AG08395 (cell line): Measurements from ENCODE around the gene PARP9.
"Not testable (repeated sequence)": the region's sequence is repeated elsewhere in the genome, so short reads cannot be mapped to it uniquely, and the experiment has no call there.

ENCODE experiments used
- DNase-seq: peaks from one replicate; pipeline ENCODE4 v3.0.0; 2012; ENCODE audit warnings: mixed read lengths, low spot score

Gene PARP9

GRCh38 chr3:122576174-122576940, 12.3 kb upstream of the PARP9 start:
- peak; percentile 31 for DNase-seq

DNA sequence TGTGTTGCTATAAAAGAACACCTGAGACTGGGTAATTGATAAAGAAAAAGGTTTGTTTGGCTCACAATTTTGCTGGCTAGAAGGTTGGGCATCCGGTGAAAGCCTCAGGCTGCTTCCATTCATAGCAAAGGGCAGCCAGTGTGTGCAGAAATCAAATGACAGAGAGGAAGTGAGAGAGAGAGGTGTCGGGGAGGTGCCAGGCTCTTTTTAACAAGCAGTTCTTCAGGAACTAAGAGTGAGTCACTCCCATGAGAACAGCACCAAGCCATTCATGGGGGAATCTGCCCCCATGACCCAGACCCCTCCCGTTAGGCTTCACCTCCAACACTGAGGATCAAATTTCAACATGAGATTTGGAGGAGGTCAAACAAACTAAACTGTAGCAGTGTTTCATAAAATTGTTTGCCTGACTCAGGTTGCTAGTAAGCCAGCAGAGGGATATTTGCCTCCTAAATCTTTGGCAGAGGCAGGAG, 8.9 kb upstream of the PARP9 start:
- no peak for DNase-seq

- DNase-seq = no peak
Observed at GRCh38 chr3:122568755-122569154, 4.7 kb upstream of the PARP9 start.

GRCh38 chr3:122568131-122568530, 4.0 kb upstream of the PARP9 start:
- not testable (repeated sequence) for DNase-seq

DNA sequence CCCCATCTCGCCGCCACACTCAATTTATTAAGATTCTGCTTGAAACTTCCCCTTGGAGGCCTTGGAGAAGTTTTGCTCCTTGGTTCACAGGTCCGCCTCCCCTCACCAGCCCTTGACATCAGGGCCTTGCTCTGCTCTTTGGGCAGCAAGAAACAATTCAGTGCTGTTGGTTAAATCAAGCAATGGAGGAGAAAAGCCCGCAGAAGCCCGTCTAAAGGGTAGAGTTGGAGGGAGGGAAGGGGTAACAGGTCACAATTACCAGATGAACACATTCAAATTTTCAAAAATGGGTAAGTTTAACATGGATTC, 429 bp downstream of the PARP9 start:
- no peak for DNase-seq

GRCh38 chr3:122562923-122563716, 980 bp downstream of the PARP9 start:
- DNase-seq = no peak

DNA sequence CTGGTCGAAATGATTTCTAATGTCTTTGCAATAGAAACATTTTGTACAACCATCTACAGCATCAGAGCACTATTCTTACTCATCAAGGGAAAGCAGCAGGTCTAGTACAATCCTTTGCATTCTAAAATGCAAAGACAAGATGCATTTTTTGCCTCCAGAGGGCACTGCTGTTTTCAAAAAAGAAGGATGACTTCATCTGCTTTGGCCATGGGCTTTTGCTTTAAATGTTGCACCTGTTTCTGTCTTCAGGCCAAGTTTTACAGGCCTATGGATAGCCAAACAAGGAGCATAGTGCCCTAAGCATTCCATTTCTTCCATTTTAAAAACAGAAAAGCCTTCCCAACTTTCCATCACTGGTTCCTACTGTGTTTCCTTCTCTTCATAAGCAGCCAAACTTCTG, 3.4 kb downstream of the PARP9 start:
- peak; percentile 64 for DNase-seq

DNA sequence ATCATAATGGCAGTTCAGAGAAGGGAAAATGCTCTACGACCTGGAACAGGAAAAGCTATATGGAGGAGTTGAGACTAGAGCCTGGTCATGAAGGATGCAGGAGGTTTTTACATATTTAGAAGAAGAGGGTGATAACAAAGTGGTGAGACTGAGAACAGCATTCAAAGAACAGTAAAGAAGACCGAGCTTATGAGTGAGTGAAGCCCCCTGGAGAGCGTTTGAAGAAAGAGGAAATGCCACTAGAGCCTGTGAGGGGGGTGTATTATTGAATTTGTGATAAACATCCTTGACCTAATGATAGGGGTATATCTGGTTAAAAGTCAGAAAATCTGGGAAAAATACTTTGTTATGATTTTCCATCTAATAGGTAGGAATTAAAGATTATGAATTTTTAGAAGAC, 4.2 kb downstream of the PARP9 start:
- no peak for DNase-seq

- no peak for DNase-seq
Observed at GRCh38 chr3:122558605-122559004, 5.5 kb downstream of the PARP9 start.

- DNase-seq = no peak
Observed at GRCh38 chr3:122557356-122557755, 6.7 kb downstream of the PARP9 start.

DNA sequence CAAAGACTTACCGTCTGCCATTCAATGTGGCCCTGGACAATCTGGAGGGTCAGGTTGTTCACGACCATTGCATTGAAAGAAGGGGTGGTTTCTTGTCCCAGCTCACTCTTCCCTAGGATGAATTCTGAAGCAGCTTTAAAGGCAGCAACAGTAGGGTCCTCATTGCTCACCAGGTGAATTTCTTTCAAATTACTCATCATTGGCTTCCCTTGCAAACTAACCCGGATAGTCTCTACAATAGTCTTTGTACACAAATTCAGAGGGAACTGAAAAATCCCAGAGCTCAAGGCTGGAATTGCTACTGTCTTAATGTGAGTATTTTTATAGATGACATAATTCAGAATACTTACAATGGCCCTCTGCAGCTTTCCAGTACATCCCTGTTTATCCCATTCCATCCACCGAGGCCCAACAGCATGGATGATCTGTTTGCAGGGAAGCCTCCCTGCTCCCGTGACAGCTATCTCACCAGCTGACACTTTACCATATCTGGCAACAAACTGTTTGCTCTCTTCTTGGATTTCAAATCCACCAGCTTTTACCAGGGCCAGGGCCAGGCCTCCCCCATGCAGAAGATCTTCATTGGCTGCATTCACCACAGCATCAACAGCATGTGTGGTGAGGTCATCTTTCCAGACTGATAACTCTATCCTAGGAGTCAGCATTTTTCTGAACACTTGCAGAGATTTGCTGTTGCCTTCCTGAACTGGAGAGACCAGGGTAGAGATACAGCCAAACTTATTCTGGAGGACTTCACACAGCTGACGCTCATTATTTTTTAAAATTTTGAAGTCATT, 8.6 kb downstream of the PARP9 start:
- peak; percentile 50 for DNase-seq

DNA sequence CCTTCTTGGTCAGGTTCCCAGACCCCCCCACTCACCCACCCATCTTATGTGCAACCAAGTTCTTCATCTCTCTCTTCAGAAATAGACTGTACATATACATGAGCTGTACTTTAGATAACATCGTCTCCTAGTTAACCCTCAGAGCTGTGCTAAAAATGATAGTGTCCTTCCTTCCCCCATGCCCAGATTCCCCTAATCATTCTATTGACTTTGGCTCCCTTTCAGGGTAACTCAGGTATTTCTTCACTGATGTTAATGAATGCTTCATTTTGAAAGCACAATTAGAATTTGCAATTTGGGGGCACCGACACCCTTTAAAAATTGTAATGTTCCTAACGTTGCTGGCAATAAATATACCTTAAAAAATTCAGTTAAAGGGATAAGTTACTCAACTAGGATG, 10.9 kb downstream of the PARP9 start:
- DNase-seq = no peak

DNA sequence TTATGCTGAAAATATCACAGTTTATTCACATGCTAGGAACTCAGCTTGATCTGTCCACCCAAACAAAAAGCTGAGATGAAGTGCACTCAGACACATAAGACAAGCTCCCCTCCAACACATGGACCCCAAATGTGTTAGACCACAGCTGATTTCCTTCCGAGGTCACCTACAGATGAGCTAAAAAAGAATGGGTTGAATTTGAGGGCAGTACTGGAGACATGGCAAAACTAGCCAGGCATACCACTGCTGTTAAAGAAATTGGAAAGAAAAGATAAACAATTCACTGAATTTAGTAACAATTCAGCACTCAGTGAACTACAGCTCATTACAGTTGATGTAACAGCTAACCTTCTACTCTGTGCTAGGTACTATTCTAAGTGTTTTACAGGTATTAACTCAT, 15.5 kb downstream of the PARP9 start:
- DNase-seq = no peak

DNA sequence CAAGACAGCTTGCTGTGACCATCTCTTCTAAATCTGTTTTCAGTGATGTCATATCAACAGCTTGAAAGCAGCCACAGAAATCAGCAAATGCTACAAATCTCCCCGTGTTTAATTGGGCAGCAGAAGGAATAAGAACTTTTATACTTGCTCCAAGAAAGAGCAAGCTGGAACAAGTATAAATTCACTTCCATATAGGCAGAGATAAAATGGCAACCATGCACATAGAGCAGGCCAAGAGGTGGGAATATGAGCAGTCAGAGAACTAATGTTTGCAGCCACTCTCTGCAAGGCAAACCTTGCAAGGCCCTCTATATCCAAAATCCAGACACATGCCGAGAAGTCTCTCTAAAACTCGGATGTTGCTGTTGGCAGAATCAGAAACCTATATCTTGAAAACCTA, 16.0 kb downstream of the PARP9 start:
- no peak for DNase-seq

- no peak for DNase-seq
Observed at GRCh38 chr3:122546151-122546550, 17.9 kb downstream of the PARP9 start.

DNA sequence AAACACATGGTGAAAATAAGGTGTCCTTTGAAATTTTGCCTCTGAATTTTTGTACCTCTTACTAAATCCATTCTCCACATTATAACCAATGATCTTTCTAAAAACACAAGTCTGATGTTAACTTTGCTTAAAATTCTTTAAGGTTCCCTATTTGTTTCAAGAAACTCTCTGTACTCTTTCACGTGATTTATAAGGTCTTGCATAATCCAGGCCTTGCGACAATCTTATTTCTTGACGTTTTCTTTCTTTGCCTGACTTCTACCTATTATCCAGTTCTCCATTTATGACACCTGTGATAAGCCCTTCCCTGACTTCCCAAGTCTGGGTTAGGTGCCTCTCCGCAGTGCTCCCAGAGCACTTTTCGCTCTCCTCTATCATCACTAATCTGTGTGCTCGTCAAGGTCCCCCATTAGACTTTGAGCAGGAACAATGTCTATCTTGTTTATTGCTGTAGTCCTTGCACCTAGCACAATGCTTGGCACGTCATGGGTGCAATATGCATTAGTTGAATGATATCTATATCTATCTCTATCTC, 25.1 kb downstream of the PARP9 start:
- no peak for DNase-seq

GRCh38 chr3:122536632-122537001, 27.5 kb downstream of the PARP9 start:
- no peak for DNase-seq

GRCh38 chr3:122535964-122536631, 28.0 kb downstream of the PARP9 start:
- no peak for DNase-seq

DNA sequence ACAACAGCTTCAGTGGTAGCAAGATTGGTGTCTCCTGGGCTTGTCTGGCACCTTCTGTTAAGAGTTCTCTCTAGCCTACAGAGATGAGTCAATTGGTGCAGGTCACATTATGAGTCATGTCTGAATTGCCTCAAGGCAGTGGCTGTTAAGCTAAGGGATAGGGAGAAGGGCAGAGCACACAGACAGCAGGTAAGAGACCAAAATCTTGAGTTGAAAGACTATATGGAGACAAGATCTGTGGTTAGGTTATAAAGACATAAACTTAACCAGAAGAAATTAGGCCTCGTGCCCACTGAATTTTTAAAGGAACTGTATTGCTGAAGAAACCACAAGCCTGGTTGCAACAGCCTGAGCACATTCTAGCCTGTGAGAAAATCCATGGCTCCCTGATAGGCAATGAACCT, 30.2 kb downstream of the PARP9 start:
- peak; percentile 85 for DNase-seq

- no peak for DNase-seq
Observed at GRCh38 chr3:122533480-122533879, 30.6 kb downstream of the PARP9 start.

DNA sequence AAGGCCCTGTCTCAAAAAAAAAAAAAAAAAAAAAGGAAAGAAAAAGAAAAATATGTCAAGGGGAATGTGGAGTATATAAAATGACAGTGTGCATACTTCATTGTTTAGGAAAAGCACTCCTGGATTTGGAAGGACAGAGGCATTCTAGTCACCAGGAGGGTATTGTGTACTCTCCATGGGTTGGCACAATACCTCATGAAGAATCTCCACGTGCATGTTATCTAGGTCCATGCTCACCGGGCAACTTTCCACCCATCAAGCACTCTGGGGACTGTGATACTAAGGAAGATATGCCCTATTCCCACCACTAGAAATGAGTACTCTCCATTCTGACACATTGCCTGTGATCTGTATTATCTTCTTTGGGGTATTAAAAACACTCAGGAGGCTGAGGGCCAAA, 33.9 kb downstream of the PARP9 start:
- DNase-seq = no peak

DNA sequence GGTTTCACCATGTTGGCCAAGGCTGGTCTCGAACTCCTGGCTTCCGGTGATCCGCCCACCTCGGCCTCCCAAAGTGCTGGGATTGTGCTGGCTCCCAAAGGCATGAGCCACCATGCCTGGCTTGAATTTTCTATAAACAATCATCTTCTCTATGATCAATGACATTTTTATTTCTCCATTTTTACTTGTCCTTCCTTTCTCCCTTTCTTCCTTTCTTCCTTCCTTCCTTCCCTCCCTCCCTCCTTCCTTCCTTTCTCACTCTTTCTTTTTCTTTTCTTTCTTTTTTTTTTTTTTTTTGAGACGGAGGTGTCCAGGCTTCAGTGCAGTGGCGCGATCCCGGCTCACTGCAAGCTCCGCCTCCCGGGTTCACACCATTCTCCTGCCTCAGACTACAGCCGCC, 40.8 kb downstream of the PARP9 start:
- DNase-seq = no peak
